SK-N-MC (cell line): ENCODE data around the gene SHFL.

ENCODE experiments used
- EZH2 ChIP-seq: fragments of 200-600 bp; sonication (generic); IDR thresholded peaks from one replicate; pipeline ENCODE4 v1.6.1; 2017; ENCODE audit warnings: antibody characterized with exemption
- FOXP2 ChIP-seq: optimal IDR thresholded peaks from 2 replicates; pipeline ENCODE3; 2011; ENCODE audit warnings: mild to moderate bottlenecking, moderate library complexity; ENCODE audit not compliant: insufficient read depth; ENCODE audit errors: extremely low read length, control extremely low read depth
- POLR2AphosphoS5 ChIP-seq: IDR thresholded peaks from 2 replicates; pipeline ENCODE4 v1.6.1; 2012; ENCODE audit warnings: mild to moderate bottlenecking, low read depth, low read length, borderline replicate concordance

DNA sequence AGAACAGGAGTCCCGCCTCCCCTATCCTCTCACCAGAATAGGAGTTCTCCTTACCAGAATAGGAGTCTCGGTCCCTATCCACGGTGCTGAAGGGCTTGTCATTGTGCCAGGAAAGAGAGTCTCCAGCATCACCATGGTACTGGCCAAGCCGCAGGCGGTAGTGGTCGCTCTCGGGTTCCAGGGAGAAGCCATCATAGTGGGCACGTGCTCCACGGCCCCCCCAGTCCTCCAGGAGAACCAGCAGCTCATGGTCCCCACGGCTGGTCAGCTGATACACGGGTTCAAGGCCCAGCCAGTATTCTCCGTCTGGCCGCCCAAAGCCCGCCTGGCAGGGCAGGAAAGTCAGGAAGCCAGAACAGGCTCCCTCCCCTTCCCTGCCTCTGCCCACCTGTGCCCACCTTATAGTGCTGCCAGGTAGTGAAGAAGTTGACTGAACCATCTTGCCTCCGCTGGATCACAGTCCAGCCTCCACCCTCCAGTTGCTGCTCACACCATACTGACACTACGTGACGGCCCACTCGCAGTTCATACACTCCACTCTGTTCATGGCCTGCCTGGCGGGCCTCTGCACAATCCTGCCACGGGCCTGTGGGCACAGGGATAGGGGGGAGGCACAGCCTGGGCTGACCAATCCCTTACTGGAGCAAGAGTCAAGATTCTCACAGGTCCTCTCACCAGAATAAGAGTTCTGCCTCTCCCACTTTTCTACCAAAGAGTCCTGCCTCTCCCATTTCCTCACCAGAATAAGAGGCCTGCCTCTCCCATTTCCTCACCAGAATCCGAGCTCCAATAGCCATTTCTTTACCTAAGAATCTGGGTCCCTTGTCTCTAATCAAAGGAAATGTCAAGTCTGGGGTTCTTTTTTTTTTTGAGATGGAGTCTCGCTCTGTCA is 7.4 kb downstream of the SHFL start:
- no peak for TF ChIP-seq EZH2
- no peak for TF ChIP-seq POLR2AphosphoS5
- TF ChIP-seq FOXP2, result no peak
